Activated T-helper 9 cell treated with anti-CD3 and anti-CD28 coated beads, Interleukin-2, amount 50 U/mL, for 16 hours (primary cell): Measurements from ENCODE around the gene TRPM5.
A peak's percentile ranks its signal among the peaks of the same experiment; 100 is the strongest.
"Not testable (repeated sequence)": the region's sequence is repeated elsewhere in the genome, so short reads cannot be mapped to it uniquely, and the experiment has no call there.

ENCODE experiments used
- DNase-seq: peaks from one replicate; pipeline ENCODE4 v3.0.0-alpha.2; 2020; ENCODE audit warnings: low read depth

TRPM5 gene, protein sequence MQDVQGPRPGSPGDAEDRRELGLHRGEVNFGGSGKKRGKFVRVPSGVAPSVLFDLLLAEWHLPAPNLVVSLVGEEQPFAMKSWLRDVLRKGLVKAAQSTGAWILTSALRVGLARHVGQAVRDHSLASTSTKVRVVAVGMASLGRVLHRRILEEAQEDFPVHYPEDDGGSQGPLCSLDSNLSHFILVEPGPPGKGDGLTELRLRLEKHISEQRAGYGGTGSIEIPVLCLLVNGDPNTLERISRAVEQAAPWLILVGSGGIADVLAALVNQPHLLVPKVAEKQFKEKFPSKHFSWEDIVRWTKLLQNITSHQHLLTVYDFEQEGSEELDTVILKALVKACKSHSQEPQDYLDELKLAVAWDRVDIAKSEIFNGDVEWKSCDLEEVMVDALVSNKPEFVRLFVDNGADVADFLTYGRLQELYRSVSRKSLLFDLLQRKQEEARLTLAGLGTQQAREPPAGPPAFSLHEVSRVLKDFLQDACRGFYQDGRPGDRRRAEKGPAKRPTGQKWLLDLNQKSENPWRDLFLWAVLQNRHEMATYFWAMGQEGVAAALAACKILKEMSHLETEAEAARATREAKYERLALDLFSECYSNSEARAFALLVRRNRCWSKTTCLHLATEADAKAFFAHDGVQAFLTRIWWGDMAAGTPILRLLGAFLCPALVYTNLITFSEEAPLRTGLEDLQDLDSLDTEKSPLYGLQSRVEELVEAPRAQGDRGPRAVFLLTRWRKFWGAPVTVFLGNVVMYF (N-terminal part only)

GRCh38 chr11:2443881-2444820 is at the start of gene TRPM5:
Gene TRPM5 (minus strand): TSS chr11:2444514. CDS start chr11:2423036, 21,478 bp downstream.
- DNase-seq = peak; percentile 72

DNA sequence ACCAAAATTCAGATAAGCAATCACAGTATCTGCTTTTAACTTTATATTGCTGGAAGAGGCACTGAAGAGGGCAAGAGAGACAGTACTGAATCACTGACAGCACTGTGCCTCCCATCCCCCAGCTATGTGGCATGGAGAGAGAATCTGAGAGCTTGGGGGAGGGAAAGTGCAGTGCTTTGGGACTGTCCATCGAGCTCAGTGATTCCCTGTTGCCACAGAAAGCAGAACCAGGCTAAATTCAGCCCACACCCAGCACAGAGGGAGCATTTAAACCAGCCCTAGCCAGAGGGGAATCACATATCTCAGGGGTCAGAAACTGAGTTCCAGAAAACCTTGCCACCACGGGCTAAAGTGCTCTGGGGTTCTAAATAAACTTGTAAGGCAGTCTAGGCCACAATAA is 44.8 kb upstream of the TRPM5 start:
- no peak for DNase-seq

GRCh38 chr11:2488004-2488403 is 43.7 kb upstream of the TRPM5 start:
- no peak for DNase-seq

DNA sequence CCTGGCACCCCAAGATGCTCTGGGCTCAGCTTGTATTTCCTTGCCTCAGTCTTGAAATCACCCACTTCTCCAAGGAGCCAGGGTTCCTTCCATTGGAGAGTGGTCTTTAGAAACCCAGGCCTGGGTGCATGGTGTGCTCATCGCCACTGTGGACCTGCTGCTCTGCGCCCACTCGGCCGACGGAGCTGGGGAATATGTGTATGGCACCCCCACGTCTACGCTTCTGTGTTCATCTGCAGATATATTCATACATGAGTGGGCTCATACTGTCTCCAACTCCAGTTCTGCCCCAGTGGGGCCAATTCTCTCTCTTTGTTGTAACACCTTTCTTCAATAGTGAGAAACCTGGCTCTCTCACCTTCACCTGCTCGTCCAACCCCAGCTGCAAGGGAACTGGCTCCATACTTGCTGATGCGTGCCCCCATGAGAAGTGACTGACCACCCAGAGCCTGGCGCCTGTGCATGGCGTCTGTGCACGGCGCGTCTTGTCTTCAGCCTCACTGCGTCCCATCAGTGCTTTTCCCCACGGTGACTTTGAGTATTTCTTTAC is 40.3 kb upstream of the TRPM5 start:
- no peak for DNase-seq

GRCh38 chr11:2483426-2483825 is 39.1 kb upstream of the TRPM5 start:
- DNase-seq = no peak

DNA sequence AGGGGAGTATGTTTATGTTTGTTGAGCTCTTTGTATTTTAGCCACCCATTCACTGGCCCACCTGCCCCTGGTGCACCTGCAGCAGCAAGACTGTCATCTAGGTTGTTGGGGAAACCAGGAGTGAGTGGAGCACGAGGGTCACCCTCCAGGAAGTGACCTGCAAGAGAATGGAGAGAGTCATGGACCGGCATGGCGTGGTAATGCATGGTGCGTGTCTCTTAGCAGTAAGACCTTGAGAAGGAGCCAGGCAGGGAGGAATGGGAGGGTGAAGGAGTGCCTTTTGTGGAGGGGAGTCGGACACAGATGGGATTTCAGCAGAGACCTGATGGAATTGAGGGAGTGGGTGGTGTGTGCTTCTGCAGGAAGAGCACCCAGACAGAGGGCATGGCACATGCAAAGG is 38.4 kb upstream of the TRPM5 start:
- DNase-seq = no peak

DNA sequence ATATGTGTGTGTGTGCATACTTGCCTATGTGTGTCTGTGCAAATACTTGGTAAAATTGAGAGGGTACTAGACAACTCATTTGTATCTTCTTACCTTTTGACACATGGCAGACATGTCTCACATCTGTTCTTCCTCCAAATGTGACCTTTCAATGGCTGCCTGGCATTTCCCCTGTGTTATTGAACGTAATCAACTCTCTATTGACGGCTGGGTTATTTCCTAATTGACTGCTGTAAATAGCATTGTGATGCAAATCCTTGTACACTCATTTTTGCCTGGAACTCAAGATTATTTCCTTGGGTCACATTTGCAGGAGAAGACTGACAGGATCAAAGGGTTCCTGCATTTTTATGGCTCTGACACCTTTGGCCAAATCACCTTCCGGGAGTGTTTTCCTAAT is 37.9 kb upstream of the TRPM5 start:
- no peak for DNase-seq

DNA sequence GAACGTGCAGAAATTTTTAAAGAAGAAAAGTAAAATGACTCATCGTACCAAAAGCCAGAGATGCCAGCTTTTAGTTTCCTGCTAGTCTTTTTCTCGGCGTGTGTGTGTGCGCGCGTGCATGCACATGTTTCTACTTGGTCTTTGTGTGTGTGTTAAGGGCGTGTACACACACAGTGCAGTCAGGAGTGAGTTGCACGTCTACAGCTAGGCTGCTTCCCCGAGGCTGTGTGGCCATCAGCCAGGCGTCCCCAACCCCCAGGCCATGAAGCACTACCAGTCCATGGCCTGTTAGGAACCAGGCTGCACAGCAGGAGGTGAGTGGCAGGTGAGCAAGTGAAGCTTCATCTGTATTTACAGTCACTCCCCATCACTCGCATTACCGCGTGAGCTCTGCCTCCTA is 36.9 kb upstream of the TRPM5 start:
- no peak for DNase-seq

DNA sequence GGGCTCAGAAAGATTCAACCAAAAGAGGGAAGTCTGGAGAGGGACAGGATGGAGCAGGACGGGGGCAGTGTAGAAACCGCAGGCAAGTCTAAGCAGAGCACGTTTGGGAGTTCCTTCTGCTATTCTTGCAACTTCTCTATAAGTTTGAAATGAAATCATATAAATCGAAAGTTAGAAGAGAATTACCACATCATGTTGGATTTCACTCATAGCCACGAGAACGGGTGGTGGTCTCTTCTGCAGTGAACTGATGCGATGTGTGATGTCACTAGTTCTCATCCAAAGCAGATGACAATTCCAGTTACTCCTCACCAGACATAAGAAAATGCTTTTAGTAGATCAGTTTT is 36.5 kb upstream of the TRPM5 start:
- DNase-seq = no peak

DNA sequence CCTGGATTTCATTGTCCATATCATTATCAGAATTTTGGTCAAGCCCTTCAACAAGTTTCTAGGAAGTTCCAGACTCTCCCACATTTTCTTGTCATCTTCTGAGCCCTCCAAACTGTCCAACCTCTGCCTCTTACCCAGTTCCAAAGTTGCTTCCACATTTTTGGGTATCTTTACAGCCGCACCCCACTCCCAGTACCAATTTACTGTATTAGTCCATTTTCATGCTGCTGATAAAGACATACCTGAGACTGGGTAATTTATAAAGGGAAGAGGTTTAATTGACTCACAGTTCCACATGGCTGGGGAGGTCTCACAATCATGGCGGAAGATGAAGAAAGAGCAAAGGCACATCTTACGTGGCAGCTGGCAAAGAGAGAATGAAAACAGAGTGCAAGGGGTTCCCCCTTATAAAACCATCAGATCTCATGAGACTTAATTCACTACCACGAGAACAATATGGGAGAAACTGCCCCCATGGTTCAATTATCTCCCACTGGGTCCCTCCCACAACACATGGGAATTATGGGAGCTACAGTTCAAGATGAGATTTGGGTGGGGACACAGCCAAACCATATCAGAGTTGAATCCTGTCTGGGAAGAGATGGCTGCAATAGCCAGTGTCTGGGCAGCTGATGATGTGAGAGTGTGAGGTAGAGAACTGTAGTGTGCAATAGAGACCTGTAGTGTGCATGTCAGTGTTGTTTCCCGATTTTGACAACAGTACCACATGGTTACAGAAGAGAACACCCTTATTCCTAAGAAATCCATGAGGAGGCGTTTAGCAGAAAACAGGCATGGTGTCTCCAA is 36.0 kb upstream of the TRPM5 start:
- not testable (repeated sequence) for DNase-seq

- no peak for DNase-seq
Observed at GRCh38 chr11:2477936-2478335, 33.6 kb upstream of the TRPM5 start.

- no peak for DNase-seq
Observed at GRCh38 chr11:2477254-2477653, 32.9 kb upstream of the TRPM5 start.

DNA sequence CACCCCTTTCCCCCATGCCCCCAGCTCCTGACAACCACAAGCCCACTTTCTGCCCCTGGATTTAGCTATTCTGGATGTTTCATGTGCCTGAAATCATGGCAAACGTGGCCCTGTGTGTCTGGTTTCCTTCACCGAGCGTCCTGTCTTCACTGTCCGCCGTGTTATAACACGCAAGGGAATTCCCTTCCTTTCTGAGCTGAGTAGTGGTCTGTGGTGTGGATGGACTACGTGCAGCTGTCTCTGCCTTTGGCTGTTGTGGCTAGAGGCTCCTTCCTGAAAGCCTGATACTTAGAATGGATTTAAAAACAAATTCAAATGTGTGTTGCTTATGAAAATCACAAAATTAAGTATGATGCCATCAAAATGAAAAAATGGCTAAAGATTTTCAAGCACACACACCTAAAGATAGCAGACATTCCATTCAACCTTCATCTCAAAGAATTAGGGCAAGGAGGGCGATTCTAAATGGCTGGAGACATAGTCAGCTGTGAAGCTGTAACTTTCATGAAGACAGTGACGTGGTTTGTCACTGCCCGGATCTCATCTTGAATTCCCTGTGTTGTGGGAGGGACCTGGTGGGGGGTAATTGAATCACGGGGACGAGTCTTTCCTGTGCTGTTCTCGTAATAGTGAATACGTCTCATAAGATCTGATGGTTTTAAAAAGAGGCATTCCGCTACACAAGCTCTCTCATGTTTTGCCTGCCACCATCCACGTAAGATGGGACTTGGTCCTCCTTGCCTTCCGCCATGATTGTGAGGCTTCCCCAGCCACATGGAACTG is 31.0 kb upstream of the TRPM5 start:
- DNase-seq = no peak

DNA sequence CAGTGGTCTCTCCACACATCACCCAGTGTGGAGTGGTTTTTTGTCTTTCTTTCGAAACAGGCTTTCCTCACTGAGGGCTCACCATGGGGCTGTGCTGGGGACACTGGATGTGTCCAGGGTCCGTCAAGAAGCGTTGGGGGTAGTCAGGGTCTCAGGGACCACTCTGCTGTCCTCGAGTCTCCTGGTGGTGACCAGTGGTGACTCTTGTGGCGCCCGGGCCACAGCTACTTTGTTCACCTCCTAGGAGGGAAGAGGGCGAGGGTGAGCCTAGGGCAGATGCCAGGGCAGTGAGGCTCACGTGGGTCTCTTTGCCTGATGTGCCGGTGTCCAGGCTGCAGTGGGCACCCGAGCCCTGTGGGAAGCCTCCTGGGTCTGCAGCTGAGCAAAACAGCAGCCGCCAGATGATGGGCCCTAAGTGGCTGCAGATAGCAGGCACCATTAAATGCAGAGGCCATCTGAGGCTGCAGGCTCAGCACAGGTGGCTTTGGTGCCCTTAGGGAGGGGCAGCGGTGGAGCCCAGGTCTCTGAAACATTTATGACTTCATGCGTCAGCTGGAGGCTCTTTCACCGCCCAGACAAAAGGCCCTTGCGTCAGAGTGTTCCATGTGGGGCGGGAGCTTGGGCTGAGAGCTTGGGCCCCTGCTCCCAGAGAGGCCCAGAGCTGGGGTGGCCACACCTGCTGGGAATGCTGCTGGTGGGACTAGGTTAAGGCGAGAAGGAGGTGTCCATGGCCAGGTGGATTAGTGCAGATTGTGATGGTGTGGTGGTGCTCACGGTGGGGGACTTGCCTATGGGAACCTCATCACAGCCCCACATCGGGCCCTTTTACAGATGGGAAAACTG is 30.0 kb upstream of the TRPM5 start:
- DNase-seq = no peak

DNA sequence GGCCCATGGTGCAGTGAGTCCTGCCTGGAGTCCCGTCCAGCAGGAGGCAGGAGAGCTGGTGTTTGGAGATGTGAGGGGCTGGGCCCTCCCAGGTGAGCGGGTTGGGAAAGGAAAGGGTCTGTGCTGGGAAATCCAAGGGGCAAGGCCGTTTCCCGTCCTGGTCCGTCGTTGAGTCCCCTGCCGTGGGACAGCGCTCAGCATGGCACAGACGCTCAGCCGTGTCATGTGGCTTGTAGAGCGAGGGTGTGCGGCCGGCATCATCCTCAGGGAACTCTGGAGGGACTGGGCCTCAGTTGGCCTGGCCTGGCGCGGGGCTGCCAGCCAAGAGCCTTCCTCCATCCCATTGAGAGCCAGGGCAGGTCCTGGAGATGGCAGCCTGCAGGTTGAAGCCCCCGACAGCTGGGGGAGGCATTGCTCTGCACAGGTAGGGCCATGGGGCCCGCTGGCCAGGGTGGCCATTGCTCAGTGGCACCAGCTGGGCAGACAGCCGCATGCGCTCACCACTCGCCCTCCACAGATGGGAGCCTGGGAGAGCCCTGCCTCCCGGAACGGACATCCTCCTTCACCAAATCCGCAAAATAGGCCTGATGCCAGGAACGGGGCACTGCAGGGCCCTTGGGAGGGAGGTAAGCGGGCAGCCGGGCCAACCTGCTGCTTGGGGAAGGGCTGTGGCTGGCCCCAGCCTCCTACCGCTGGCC is 29.2 kb upstream of the TRPM5 start:
- DNase-seq = no peak

DNA sequence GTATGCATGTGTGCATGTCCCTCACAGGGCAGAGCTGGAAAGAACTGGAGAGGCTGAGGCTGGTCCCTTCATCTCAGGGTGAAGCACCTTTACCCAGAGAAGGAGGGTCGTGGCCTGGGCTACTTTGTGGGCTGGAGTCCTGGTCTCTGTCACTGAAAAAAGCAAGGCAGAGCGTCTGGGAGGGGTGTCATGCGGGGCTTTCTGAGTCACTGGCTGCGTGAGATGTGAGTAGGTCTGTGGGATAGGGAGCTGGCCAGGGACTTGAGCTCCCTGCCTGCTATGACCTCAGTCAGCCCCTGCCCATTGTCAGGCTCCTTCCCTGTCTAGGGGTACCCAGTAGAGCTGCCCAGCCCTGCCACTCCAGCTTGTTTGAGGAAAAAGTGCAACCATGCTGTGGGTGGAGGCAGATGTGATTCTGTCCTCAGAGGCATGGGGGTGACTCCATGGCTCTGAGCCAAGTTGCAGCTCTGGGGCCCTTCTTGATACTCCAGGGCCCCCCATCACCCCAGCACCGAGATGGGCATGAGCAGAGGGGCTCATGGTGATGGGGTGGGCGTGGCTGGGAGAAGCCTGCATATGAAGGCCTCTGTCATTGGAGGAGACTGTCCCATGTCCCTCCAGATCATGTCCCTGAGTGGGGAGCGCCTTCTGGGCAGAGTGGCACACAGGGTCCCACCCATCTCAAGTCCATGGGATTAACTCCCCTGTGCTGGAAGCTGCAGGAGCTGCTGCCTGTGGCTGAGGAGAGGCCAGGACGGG is 28.3 kb upstream of the TRPM5 start:
- no peak for DNase-seq

- no peak for DNase-seq
Observed at GRCh38 chr11:2471804-2472096, 27.4 kb upstream of the TRPM5 start.

DNA sequence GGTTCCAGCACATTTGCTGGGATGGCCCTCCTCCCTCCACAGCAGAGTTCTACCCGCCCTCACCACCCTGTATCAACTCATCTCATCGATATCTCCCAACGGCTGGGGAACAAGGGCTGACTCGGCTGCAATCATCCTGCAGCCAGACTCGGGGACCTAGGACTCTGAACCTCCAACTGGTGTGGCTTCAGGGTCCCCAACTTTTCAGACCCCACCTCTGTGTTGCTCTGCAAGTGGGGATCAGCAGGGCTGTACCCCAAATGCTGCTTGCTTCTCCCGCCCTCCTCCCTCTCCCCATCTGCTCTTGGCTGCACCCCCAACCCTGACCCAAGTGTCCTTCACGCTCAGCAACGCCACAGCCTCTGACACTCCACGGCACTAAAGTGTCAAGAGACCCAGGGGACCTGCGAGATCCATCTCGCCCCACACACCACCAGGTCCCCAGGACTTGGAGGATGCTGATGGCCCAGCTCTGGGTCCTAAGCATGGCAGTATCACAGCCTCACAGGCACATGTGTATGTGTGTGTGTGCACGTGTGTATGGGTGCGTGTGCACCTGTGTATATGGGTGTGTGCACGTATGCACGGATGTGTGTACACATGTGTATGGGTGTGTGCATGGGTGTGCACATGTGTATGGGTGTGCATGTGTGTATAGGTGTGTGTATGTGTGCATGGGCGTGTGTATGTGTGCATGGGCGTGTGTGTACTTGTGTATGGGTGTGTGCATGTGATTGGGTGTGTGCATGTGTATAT is 26.9 kb upstream of the TRPM5 start:
- DNase-seq = no peak
